Fibroblast of lung (primary cell): ENCODE results near the gene C10orf143. TPM values are rescaled to one million over a fixed set of nuclear protein-coding genes. Genes with fewer than 3 reads are reported as not detected.

ENCODE experiments used
- DNase-seq, 2 donors: peaks; one replicate each; pipeline versions ENCODE4 v3.0.0 to v3.0.0-alpha.2; 2010; ENCODE audit warnings: low read depth in 2 of 2
- H2AFZ ChIP-seq: 2 replicates; pipeline ENCODE4 v1.5.1; 2012; ENCODE audit warnings: low read length, control low read depth, inconsistent platforms
- H3K27ac ChIP-seq: 2 replicates; pipeline ENCODE4 v1.5.1; 2011; ENCODE audit warnings: low read length, control low read depth; ENCODE audit not compliant: insufficient read depth
- H3K27me3 ChIP-seq: 2 replicates; pipeline ENCODE4 v1.5.1; 2011; ENCODE audit warnings: mild to moderate bottlenecking, low read length; ENCODE audit not compliant: control insufficient read depth, insufficient read depth
- H3K36me3 ChIP-seq: 2 replicates; pipeline ENCODE4 v1.5.1; 2011; ENCODE audit warnings: low read length; ENCODE audit not compliant: control insufficient read depth, insufficient read depth
- H3K4me1 ChIP-seq: 2 replicates; pipeline ENCODE4 v1.5.1; 2011; ENCODE audit warnings: low read length; ENCODE audit not compliant: control insufficient read depth, insufficient read depth; ENCODE audit errors: extremely low read depth
- H3K4me2 ChIP-seq: 2 replicates; pipeline ENCODE4 v1.5.1; 2011; ENCODE audit warnings: low read length, control low read depth; ENCODE audit not compliant: insufficient read depth; ENCODE audit errors: extremely low read depth
- H3K4me3 ChIP-seq, 4 experiments: fragments of 200-600 bp in 1 of 4; sonication (generic) in 1 of 4; replicated peaks in 1 of 4; 2 replicates each; pipeline ENCODE4 v1.5.1; 2011 to 2016; ENCODE audit warnings: low read length in 4 of 4, low read depth in 3 of 4, mild to moderate bottlenecking in 3 of 4, control low read depth in 2 of 4, inconsistent platforms in 1 of 4, mixed read lengths in 1 of 4; ENCODE audit not compliant: insufficient read depth in 1 of 4; ENCODE audit errors: control extremely low read depth in 1 of 4
- H3K79me2 ChIP-seq: 2 replicates; pipeline ENCODE4 v1.5.1; 2012; ENCODE audit warnings: mild to moderate bottlenecking, low read length, inconsistent platforms; ENCODE audit not compliant: control insufficient read depth, insufficient read depth
- H3K9ac ChIP-seq: 2 replicates; pipeline ENCODE4 v1.5.1; 2011; ENCODE audit warnings: mild to moderate bottlenecking, low read length, control low read depth; ENCODE audit not compliant: insufficient read depth
- H3K9me3 ChIP-seq: 2 replicates; pipeline ENCODE4 v1.5.1; 2012; ENCODE audit warnings: low read depth, low read length; ENCODE audit not compliant: control insufficient read depth, insufficient read depth
- H4K20me1 ChIP-seq: 2 replicates; pipeline ENCODE4 v1.5.1; 2011; ENCODE audit warnings: low read length; ENCODE audit not compliant: control insufficient read depth, insufficient read depth; ENCODE audit errors: extremely low read depth
- CTCF ChIP-seq, 2 donors: IDR thresholded peaks in 1 of 2; conservative IDR thresholded peaks in 1 of 2; 1 replicate in 1 of 2; 2 replicates in 1 of 2; pipeline ENCODE4 v1.5.1; 2011 to 2012; ENCODE audit warnings: low read length in 2 of 2, control low read depth in 1 of 2, inconsistent platforms in 1 of 2, low read depth in 1 of 2, mild to moderate bottlenecking in 1 of 2
- EZH2 ChIP-seq: IDR thresholded peaks from 2 replicates; pipeline ENCODE4 v1.5.1; 2012; ENCODE audit warnings: low read length, control low read depth, mild to moderate bottlenecking; ENCODE audit errors: missing control alignments
- polyA plus RNA-seq, 2 donors: library from polyadenylated mRNA; depleted of rRNA in 1 of 2; stranded (reverse) in 1 of 2; unstranded in 1 of 2; fragments of >200 nt; gene quantifications; 2 replicates each; pipeline ENCODE4 v1.2.1, GENCODE V29; 2011 to 2012; ENCODE audit warnings: missing spikeins in 1 of 2
- total RNA-seq: library from RNA; depleted of rRNA; stranded (reverse); fragments of >200 nt; gene quantifications from 2 replicates; pipeline ENCODE4 v1.2.1, GENCODE V29; 2014

The C10orf143 gene
- total and polyA plus RNA-seq, 2 donors (not counting 1 experiment from before 2014, with no cell fraction given) = 1.5 to 2.0 TPM

- H3K79me2 ChIP-seq = no peaks in the 10 kb centered on the region
Measured at GRCh38 chr10:130039141-130039540, 71.5 kb downstream of the C10orf143 start.

GRCh38 chr10:130038611-130039109 lies 72.0 kb downstream of the C10orf143 start:
- Histone ChIP-seq H3K36me3 (no peaks in the 10 kb centered on the region), H3K27me3 (no peaks in the 10 kb centered on the region), H3K9ac (no peak overlapping the region), H3K79me2 (no peaks in the 10 kb centered on the region), H3K4me2 (no peak overlapping the region), H3K4me3 (no peak overlapping the region), H3K4me1 (no peaks in the 10 kb centered on the region), H2AFZ (no peak overlapping the region), H4K20me1 (no peaks in the 10 kb centered on the region), H3K9me3 (no peaks in the 10 kb centered on the region), H3K27ac (no peak overlapping the region)
- no peak for TF ChIP-seq CTCF (conservative IDR thresholded peaks at IDR 0.05 in 1 of 2, IDR thresholded peaks at IDR 0.05 in 1 of 2; ENCODE audit: low read depth in 1 of 2, low read length in 2 of 2)
- DNase-seq = no peak

More at GRCh38 chr10:130039141-130039540, 71.5 kb downstream of the C10orf143 start:
- H3K4me1 ChIP-seq = no peaks in the 10 kb centered on the region
- no peaks in the 10 kb centered on the region for H3K9me3 ChIP-seq
- DNase-seq = no peak
- no peak overlapping the region for H3K4me3 ChIP-seq
- H2AFZ ChIP-seq = no peak overlapping the region
- no peaks in the 10 kb centered on the region for H4K20me1 ChIP-seq
- H3K4me2 ChIP-seq = no peak overlapping the region
- TF ChIP-seq CTCF (conservative IDR thresholded peaks at IDR 0.05 in 1 of 2, IDR thresholded peaks at IDR 0.05 in 1 of 2; ENCODE audit: low read depth in 1 of 2, low read length in 2 of 2) (no peak), EZH2 (no peak)
- no peak overlapping the region for H3K27ac ChIP-seq
- H3K27me3 ChIP-seq = no peaks in the 10 kb centered on the region
- H3K9ac ChIP-seq = no peak overlapping the region
- H3K36me3 ChIP-seq = no peaks in the 10 kb centered on the region

DNA sequence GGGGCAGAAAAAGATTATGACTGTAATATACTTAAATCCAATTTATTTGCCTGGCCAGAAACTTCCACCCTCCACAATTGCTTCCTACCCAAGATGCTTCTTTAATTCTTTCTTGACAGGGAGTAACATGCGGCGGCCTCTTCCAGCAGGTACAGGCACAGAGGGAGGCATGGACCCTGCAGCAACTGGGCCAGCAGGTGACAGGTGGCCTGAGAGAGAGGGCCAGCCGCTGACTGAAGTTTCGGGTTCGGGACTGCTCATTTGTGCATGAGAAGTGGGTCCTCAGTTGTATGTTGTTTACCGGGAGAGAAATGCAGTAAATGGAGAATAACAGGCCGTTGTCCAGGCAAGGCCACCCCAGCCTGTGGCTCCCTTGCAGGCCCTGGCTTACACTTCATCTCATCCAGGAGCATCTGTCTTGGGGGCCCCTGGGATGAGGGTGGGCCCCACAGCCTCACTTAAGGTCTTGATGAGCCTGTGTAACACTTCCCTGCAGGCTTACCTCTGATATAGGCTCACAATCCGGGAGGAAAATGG lies 72.5 kb downstream of the C10orf143 start:
- no peak overlapping the region for H3K9ac ChIP-seq
- no peak overlapping the region for H3K4me3 ChIP-seq
- H3K79me2 ChIP-seq = no peaks in the 10 kb centered on the region
- H3K27me3 ChIP-seq = no peaks in the 10 kb centered on the region
- no peak overlapping the region for H3K27ac ChIP-seq
- H4K20me1 ChIP-seq = no peaks in the 10 kb centered on the region
- no peaks in the 10 kb centered on the region for H3K4me1 ChIP-seq
- H2AFZ ChIP-seq = no peak overlapping the region
- no peak for DNase-seq
- no peak for TF ChIP-seq CTCF (conservative IDR thresholded peaks at IDR 0.05 in 1 of 2, IDR thresholded peaks at IDR 0.05 in 1 of 2; ENCODE audit: low read depth in 1 of 2, low read length in 2 of 2)
- no peaks in the 10 kb centered on the region for H3K36me3 ChIP-seq
- H3K9me3 ChIP-seq = no peaks in the 10 kb centered on the region
- H3K4me2 ChIP-seq = no peak overlapping the region
